ENCODE results near the gene ZDHHC5.

ZDHHC5 gene

DNA sequence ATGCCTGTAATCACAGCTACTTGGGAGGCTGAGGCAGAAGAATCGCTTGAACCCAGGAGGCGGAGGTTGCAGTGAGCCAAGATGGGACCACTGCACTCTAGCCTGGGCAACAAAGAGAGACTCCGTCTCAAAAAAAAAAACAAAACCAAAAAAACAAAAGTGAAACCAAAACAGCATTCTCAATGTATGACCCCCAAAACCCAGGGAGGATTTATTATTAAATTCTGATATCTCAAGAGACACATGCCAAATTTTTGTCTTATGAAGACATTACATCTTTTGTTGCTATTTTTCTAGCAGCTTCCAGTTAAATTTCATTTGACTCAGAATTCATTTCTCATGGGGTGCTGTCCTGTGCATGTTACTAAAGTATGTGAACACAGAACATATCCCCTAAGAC, 15.3 kb upstream of the ZDHHC5 start:
- peak overlapping the region; percentile 43 for H3K27ac ChIP-seq
- H3K9me3 ChIP-seq: no peaks in the 10 kb centered on the region
- TF ChIP-seq CTCF (IDR thresholded peaks at IDR 0.05): no peak
- H3K4me3 ChIP-seq (ENCODE audit: low read depth in 1 of 2, low read length in 1 of 2): peak overlapping the region; percentile 44 to 47
- H3K4me1 ChIP-seq (ENCODE audit: control insufficient read depth in 1 of 2, insufficient read depth in 1 of 2, low read depth in 1 of 2, low read length in 1 of 2): peaks cover 20 to 26% of the 10 kb centered on the region in 2 experiments
- no peaks in the 10 kb centered on the region for H3K36me3 ChIP-seq
- peaks cover 47% of the 10 kb centered on the region for H3K27me3 ChIP-seq

DNA sequence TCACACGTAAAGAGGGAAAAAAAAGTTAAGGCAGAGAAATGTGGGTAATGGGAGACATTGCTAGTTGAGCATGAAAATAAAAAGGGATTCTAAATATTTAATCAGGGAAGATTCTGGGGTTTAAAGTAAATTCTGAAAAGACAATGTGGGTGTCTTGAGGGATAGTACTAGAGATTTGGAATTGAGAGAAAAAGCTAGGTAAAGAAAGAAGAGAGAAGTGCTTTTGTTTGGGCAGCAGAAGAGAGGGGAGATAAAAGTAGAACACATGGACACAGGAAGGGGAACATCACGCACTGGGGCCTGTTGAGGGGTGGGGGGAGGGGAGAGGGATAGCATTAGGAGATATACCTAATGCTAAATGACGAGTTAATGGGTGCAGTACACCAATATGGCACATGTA, 14.8 kb upstream of the ZDHHC5 start:
- no peaks in the 10 kb centered on the region for H3K9me3 ChIP-seq

GRCh38 chr11:57656885-57657193, 11.1 kb upstream of the ZDHHC5 start:
- Histone ChIP-seq H3K27me3 (peaks cover 6% of the 10 kb centered on the region), H3K36me3 (peaks cover 27% of the 10 kb centered on the region), H3K9me3 (no peaks in the 10 kb centered on the region), H3K4me1 (ENCODE audit: control insufficient read depth in 1 of 2, insufficient read depth in 1 of 2, low read depth in 1 of 2, low read length in 1 of 2) (peaks cover 29 to 35% of the 10 kb centered on the region in 2 experiments), H3K27ac (peak overlapping the region; percentile 84), H3K4me3 (ENCODE audit: low read depth in 1 of 2, low read length in 1 of 2) (peak overlapping the region; percentile 79 to 88)
- no peak for TF ChIP-seq CTCF (IDR thresholded peaks at IDR 0.05)

More for the DNA sequence above, 14.8 kb upstream of the ZDHHC5 start:
- peaks cover 24 to 31% of the 10 kb centered on the region in 2 experiments for H3K4me1 ChIP-seq (ENCODE audit: control insufficient read depth in 1 of 2, insufficient read depth in 1 of 2, low read depth in 1 of 2, low read length in 1 of 2)
- H3K36me3 ChIP-seq: no peaks in the 10 kb centered on the region
- H3K27me3 ChIP-seq: peaks cover 42% of the 10 kb centered on the region
- TF ChIP-seq CTCF (IDR thresholded peaks at IDR 0.05): no peak
- no peak overlapping the region for H3K4me3 ChIP-seq (ENCODE audit: low read depth in 1 of 2, low read length in 1 of 2)
- peak overlapping the region; percentile 43 for H3K27ac ChIP-seq

DNA sequence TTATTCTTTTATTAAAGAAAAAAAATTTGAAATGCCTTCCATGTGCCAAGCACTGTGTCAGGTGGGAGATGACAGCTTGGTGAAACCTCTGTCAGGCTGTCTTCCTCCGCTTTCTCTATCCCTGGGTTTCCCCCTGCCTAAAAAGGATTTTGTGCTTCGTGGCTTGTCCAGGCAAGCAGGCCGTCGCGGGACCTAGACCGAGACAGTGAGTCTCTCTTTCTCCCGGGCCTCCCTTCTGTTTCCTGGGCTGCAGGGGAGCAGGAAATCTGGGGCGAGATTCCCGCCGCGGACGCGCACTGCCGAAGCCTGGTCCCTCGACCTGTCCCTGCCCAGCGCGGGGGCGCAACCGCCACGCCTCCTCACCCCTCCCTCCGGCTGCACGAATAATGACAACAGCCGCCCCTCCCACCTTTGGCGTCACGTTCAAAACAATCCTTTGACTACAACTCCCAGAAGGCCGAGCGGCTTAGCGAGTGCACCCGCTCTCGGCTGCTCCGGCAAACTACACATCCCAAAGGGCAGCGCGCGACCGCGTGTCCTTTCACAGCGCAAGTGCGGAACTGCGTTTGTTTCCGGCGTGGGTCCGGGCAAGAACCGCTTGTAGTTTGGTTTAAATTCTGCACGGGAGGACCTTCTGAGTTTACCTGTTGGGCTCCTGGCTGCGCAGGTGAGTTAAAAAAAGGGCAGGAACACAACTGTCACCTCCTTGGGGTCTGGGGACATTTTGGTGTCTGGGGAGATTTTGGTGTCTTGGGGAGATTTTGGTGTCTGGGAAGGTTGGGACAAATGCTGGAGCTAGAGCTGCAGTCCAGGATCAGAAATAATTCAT, 10.5 kb upstream of the ZDHHC5 start, which contains the start of gene CLP1:
CLP1 (plus strand) TSS at position 569 of the 829 bp plus-strand sequence. CDS start 1,715 bp downstream, outside the sequence.
- Histone ChIP-seq H3K27ac (peak within 1 kb of the TSS; percentile 84), H3K9me3 (no peaks in the 10 kb centered on the region), H3K27me3 (no peaks in the 10 kb centered on the region), H3K4me1 (ENCODE audit: control insufficient read depth in 1 of 2, insufficient read depth in 1 of 2, low read depth in 1 of 2, low read length in 1 of 2) (peaks cover 24 to 32% of the 10 kb centered on the region in 2 experiments), H3K36me3 (peaks cover 33% of the 10 kb centered on the region), H3K4me3 (ENCODE audit: low read depth in 1 of 2, low read length in 1 of 2) (peak within 1 kb of the TSS; percentile 79 to 88)
- peak; percentile 55 for TF ChIP-seq CTCF (IDR thresholded peaks at IDR 0.05)

DNA sequence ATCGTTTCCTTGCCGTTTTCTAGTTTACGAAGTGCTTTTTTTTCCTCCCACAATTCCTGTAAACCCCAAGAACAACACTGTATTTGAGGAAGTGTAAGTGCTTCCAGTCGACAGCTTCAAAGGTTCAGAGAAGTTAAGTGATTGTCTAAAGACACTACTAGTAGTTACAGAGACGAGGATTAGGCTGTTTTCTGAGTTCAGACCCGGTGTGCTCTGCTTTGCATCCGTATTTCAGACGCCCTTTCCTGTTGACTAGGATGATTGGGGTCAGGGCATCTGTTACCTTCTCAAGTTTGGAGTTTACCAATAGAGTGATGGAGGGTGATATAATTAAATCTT, 9.9 kb upstream of the ZDHHC5 start:
- H3K36me3 ChIP-seq: peaks cover 36% of the 10 kb centered on the region
- H3K4me3 ChIP-seq (ENCODE audit: low read depth in 1 of 2, low read length in 1 of 2): peak overlapping the region; percentile 79 to 88
- H3K4me1 ChIP-seq (ENCODE audit: control insufficient read depth in 1 of 2, insufficient read depth in 1 of 2, low read depth in 1 of 2, low read length in 1 of 2): peaks cover 18 to 26% of the 10 kb centered on the region in 2 experiments
- no peaks in the 10 kb centered on the region for H3K9me3 ChIP-seq
- no peak for TF ChIP-seq CTCF (IDR thresholded peaks at IDR 0.05)
- H3K27ac ChIP-seq: peak overlapping the region; percentile 84
- no peaks in the 10 kb centered on the region for H3K27me3 ChIP-seq
